ENCODE results near the gene CD38.

The CD38 gene

DNA sequence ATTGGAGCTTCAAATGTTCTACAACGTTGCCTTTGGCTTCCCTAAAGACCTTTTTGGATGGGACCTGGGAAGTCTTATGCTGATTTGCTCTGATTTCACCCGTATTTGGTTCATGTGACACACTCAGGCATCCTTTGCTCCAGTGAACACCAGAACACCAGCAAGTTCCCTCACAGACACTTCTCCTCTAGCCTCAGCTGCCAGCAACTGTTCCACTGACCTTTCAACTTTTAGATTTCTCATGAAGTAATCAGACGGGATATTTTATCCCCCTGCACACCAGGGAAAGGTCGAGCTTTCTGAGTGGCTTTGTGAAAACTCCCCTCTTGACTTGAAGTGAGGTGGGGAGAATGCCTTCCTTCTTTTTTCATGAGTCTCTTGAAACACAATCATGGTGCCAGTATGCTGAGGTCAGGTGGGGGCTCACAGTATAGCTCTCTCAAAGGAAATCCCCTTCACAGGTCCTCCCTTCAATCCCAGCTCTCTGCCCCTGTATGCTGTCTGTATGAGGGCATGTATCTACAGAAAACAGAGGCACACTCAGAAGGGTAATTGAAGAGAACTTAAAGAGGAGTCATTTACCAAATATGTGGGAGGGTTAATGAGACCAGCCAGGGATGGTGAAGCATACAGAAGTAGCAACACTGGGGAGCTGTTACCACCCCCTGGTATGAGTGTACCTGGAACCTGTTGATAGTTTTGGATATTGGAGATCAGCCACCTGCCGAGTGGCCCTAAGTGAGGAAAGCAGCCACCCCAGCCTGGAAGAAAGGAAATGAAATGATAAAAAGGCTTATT is 97.7 kb downstream of the CD38 start:
- Histone ChIP-seq H3K4me3 (no peak overlapping the region), H3K27ac (no peak overlapping the region)
- no peak for DNase-seq (ENCODE audit: low spot score)
- TF ChIP-seq, protein P1, sequence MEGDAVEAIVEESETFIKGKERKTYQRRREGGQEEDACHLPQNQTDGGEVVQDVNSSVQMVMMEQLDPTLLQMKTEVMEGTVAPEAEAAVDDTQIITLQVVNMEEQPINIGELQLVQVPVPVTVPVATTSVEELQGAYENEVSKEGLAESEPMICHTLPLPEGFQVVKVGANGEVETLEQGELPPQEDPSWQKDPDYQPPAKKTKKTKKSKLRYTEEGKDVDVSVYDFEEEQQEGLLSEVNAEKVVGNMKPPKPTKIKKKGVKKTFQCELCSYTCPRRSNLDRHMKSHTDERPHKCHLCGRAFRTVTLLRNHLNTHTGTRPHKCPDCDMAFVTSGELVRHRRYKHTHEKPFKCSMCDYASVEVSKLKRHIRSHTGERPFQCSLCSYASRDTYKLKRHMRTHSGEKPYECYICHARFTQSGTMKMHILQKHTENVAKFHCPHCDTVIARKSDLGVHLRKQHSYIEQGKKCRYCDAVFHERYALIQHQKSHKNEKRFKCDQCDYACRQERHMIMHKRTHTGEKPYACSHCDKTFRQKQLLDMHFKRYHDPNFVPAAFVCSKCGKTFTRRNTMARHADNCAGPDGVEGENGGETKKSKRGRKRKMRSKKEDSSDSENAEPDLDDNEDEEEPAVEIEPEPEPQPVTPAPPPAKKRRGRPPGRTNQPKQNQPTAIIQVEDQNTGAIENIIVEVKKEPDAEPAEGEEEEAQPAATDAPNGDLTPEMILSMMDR (IDR thresholded peaks at IDR 0.05): no peak

DNA sequence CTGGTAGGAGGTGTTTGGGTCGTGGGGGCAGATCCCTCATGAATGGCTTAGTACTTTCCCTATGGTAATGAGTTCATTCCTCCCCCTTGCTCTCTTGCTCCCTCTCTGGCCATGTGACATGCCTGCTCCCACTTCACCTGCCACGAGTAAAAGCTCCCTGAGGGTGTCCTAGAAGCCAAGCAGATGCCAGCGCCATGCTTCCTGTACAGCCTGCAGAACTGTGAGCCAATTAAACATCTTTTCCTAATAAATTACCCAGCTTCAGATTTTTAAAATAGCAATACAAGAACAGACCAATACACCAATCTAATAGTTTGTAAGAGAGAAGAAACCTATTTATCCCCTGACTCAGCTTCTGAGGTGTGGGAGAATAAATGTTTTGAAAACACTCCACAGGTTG is 99.9 kb downstream of the CD38 start:
- TF ChIP-seq, protein P1 (IDR thresholded peaks at IDR 0.05): no peak
- DNase-seq (ENCODE audit: low spot score): no peak
- H3K4me3 ChIP-seq: no peak overlapping the region

DNA sequence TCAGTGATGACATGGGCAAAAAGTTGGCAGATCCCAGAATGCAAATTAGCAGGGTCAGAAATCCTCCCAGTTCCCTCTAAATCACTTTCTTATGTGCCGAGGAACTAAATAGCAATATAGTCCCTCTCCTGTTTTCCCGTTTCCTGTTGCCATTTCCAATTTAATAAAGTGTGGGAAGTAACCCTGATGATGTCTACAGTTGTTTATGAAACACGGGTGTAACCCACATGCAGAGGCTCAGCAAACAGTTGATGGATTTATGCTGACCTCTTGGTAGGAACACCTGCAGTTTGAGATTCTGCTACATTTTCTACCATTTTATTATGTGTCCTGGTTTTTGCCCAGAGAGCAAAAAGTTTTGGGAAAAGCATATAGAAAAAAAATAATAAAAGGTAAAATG is 103.7 kb downstream of the CD38 start:
- TF ChIP-seq, protein P1 (IDR thresholded peaks at IDR 0.05): no peak
- no peak overlapping the region for H3K4me3 ChIP-seq
- H3K27ac ChIP-seq: no peak overlapping the region
- no peak for DNase-seq (ENCODE audit: low spot score)

More for the DNA sequence above, 99.9 kb downstream of the CD38 start:
- H3K27ac ChIP-seq: no peak overlapping the region

DNA sequence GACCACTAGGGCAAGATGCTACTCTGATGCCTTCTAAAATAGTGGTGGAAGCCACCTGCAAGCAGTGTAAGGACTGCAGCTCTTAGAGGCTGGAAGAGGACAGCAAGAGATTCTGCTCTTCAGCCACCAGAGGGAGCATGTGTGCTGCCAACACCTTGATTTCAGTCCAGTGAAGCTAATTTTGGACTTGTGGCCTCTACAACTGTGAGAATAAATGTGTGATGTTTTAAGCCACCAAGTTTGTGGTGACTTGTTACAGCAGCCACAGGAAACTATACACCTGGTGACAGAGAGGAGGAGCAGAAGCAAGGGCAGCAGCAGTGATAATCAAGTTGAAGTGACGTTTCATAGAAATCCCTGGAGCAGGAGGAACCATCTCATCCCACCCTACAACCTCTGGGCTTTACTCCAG is 104.6 kb downstream of the CD38 start:
- no peak for DNase-seq (ENCODE audit: low spot score)
- no peak overlapping the region for H3K27ac ChIP-seq
- H3K4me3 ChIP-seq: no peak overlapping the region
- TF ChIP-seq, protein P1 (IDR thresholded peaks at IDR 0.05): peak; percentile 49

DNA sequence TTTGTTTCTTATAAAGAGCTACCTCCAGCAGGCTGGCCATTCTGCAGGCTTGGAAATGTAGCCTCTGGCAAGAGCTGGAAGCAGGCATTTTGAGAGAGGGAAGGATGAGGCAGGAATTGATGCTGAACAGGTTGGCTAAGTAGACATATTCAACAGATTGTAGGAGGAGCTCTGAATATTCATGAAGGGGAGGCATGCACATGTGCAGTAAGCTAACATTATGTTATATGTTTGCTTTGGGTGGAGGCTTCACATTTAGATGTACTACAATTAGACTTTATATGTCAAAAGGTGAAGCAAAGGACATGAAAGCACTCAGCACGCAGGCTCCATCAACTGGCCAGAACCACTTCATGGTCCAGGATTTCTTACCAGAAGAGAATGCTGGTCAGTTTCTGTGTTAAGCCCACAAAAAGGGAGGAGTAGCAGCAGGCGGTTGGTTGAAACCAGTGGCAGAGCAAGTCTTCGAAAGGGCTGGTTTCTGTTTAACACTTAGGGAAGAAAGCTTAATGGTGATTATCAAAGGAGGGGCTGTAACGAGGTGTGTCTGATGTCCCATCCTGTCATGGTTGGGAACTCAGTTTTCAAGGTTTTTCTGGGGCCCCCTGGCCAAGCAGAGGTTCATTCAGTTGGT is 105.6 kb downstream of the CD38 start:
- Histone ChIP-seq H3K4me3 (no peak overlapping the region), H3K27ac (no peak overlapping the region)
- TF ChIP-seq, protein P1 (IDR thresholded peaks at IDR 0.05): no peak
- DNase-seq (ENCODE audit: low spot score): no peak

GRCh38 chr4:15884666-15885065 is 106.5 kb downstream of the CD38 start:
- no peak overlapping the region for H3K4me3 ChIP-seq
- TF ChIP-seq, protein P1 (IDR thresholded peaks at IDR 0.05): no peak
- no peak for DNase-seq (ENCODE audit: low spot score)
- H3K27ac ChIP-seq: no peak overlapping the region

DNA sequence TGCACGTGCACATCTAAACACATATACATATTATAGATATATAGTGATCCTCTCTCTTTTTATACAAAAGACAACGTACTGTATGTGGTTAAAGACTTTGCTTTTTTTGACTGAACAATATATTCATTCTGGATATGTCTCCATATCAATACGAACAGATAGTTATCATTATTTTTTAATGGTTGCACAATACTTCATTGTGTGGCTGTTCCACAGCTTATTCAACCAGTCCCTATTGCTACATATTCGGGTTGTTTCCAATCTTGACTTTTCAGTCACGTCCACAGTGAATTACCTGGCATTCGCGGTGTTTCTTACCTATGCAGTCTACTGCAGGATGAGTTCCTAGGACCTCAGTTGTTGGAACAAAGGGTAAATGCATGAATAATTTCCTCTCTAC is 107.3 kb downstream of the CD38 start:
- DNase-seq (ENCODE audit: low spot score): no peak
- no peak overlapping the region for H3K27ac ChIP-seq
- TF ChIP-seq, protein P1 (IDR thresholded peaks at IDR 0.05): no peak
- no peak overlapping the region for H3K4me3 ChIP-seq
